Stimulated activated CD8-positive, alpha-beta memory T cell treated with anti-CD3 and anti-CD28 coated beads, Interleukin-12 subunit alpha, Interleukin-12 subunit beta, amount 100 ng/mL, for 24 hours (primary cell): ENCODE data around the gene ISYNA1.

Experiments used
- DNase-seq: peaks from one replicate; pipeline ENCODE4 v3.0.0-alpha.2; 2020; ENCODE audit errors: extremely low read depth

ISYNA1 gene

GRCh38 chr19:18443831-18444230 is 5.9 kb upstream of the ISYNA1 start:
- no peak for DNase-seq

GRCh38 chr19:18443406-18443805 is 5.5 kb upstream of the ISYNA1 start:
- DNase-seq: no peak

GRCh38 chr19:18442941-18443340 is 5.0 kb upstream of the ISYNA1 start:
- no peak for DNase-seq

GRCh38 chr19:18441804-18442788 is 4.2 kb upstream of the ISYNA1 start:
- DNase-seq: no peak

- DNase-seq: no peak
Measured at GRCh38 chr19:18440936-18441803, 3.2 kb upstream of the ISYNA1 start.

GRCh38 chr19:18440415-18440877 is 2.5 kb upstream of the ISYNA1 start:
- no peak for DNase-seq

GRCh38 chr19:18439910-18440237 is 1.9 kb upstream of the ISYNA1 start:
- DNase-seq: no peak

- DNase-seq: no peak
Measured at GRCh38 chr19:18439025-18439909, 1.3 kb upstream of the ISYNA1 start.

- DNase-seq: no peak
Measured at GRCh38 chr19:18438331-18439024, 545 bp upstream of the ISYNA1 start.

- no peak for DNase-seq
Measured at GRCh38 chr19:18436671-18437490, 1.1 kb downstream of the ISYNA1 start.

- DNase-seq: no peak
Measured at GRCh38 chr19:18435842-18436670, 1.9 kb downstream of the ISYNA1 start.

GRCh38 chr19:18435178-18435841 is 2.6 kb downstream of the ISYNA1 start:
- DNase-seq: no peak

- no peak for DNase-seq
Measured at GRCh38 chr19:18434411-18435175, 3.3 kb downstream of the ISYNA1 start.

GRCh38 chr19:18433735-18434398 is 4.1 kb downstream of the ISYNA1 start:
- no peak for DNase-seq

- DNase-seq: no peak
Measured at GRCh38 chr19:18433015-18433691, 4.8 kb downstream of the ISYNA1 start.

- DNase-seq: no peak
Measured at GRCh38 chr19:18432275-18433014, 5.5 kb downstream of the ISYNA1 start.
